AG04450 (cell line): Measurements from ENCODE around the gene ARFGEF3. TPM values are rescaled to one million over a fixed set of nuclear protein-coding genes. Genes with fewer than 3 reads are reported as not detected.

Experiments
- CTCF ChIA-PET: fragments of 300-600, 350-600 bp; formaldehyde crosslinking; extraction: SDS; loops from one replicate; lab custom pipeline; 2022; ENCODE audit warnings: antibody characterized with exemption, inconsistent platforms; lab: Charles Lee
- POLR2A ChIA-PET: fragments of 350-600 bp; formaldehyde crosslinking; extraction: SDS; loops from one replicate; lab custom pipeline; 2021; ENCODE audit warnings: antibody characterized with exemption, inconsistent platforms; lab: Yijun Ruan, JAX
- DNase-seq: peaks from one replicate; pipeline ENCODE4 v3.0.0-alpha.2; 2011; ENCODE audit warnings: low read depth, low spot score
- H3K27ac ChIP-seq: one replicate; pipeline ENCODE4 v1.5.1; 2012; ENCODE audit warnings: low read depth, low read length, control low read depth
- H3K27me3 ChIP-seq: one replicate; pipeline ENCODE4 v1.6.0; 2012; ENCODE audit warnings: low read length; ENCODE audit not compliant: control insufficient read depth, insufficient read depth
- H3K4me3 ChIP-seq: 2 replicates; pipeline ENCODE4 v1.5.1; 2011; ENCODE audit warnings: mild to moderate bottlenecking, low read depth, low read length, control low read depth
- H3K9me3 ChIP-seq: 2 replicates; pipeline ENCODE4 v1.5.1; 2012; ENCODE audit warnings: low read length; ENCODE audit not compliant: control insufficient read depth, insufficient read depth
- CTCF ChIP-seq: IDR thresholded peaks from 2 replicates; pipeline ENCODE4 v1.5.1; 2011; ENCODE audit warnings: low read depth, low read length, control low read depth, inconsistent platforms
- polyA plus RNA-seq: library from polyadenylated mRNA; depleted of rRNA; stranded (reverse); fragments of >200 nt; gene quantifications from 2 replicates; pipeline ENCODE4 v1.2.3, GENCODE V29; 2011

The ARFGEF3 gene
- polyA plus RNA-seq, 1 experiment, result 0.02 TPM

GRCh38 chr6:138293428-138294395 lies 132.0 kb downstream of the ARFGEF3 start:
- Histone ChIP-seq H3K27me3 (no peaks in the 10 kb centered on the region), H3K27ac (no peak overlapping the region), H3K4me3 (no peak overlapping the region), H3K9me3 (no peaks in the 10 kb centered on the region; the same call in 1 of the 2 replicates)
- no peak for TF ChIP-seq CTCF
- no peak for DNase-seq
- ChIA-PET POLR2A (no interaction called here), CTCF (no interaction called here)

GRCh38 chr6:138296381-138296780 lies 134.6 kb downstream of the ARFGEF3 start:
- Histone ChIP-seq H3K27me3 (no peaks in the 10 kb centered on the region), H3K27ac (no peak overlapping the region), H3K4me3 (no peak overlapping the region), H3K9me3 (no peaks in the 10 kb centered on the region; the same call in 1 of the 2 replicates)
- CTCF ChIA-PET, result no interaction called here
- no peak for TF ChIP-seq CTCF
- POLR2A ChIA-PET, result no interaction called here
- DNase-seq, result no peak

- CTCF ChIA-PET, result no interaction called here
Measured at GRCh38 chr6:138296786-138297185, 135.0 kb downstream of the ARFGEF3 start.

GRCh38 chr6:138297761-138298298 lies 136.1 kb downstream of the ARFGEF3 start:
- no peaks in the 10 kb centered on the region for H3K9me3 ChIP-seq
- TF ChIP-seq CTCF, result no peak
- CTCF ChIA-PET, result no interaction called here
- POLR2A ChIA-PET, result no interaction called here
- DNase-seq, result no peak
- no peak overlapping the region for H3K4me3 ChIP-seq
- H3K27me3 ChIP-seq, result no peaks in the 10 kb centered on the region
- no peak overlapping the region for H3K27ac ChIP-seq

More at GRCh38 chr6:138296786-138297185, 135.0 kb downstream of the ARFGEF3 start:
- DNase-seq, result no peak
- Histone ChIP-seq H3K27ac (no peak overlapping the region), H3K27me3 (no peaks in the 10 kb centered on the region), H3K4me3 (no peak overlapping the region), H3K9me3 (no peaks in the 10 kb centered on the region; the same call in 1 of the 2 replicates)
- TF ChIP-seq CTCF, result no peak
- POLR2A ChIA-PET, result no interaction called here

GRCh38 chr6:138300469-138300868 lies 138.7 kb downstream of the ARFGEF3 start:
- POLR2A ChIA-PET, result no interaction called here
- DNase-seq, result no peak
- no peak for TF ChIP-seq CTCF
- Histone ChIP-seq H3K27me3 (no peaks in the 10 kb centered on the region), H3K4me3 (no peak overlapping the region), H3K27ac (no peak overlapping the region), H3K9me3 (no peaks in the 10 kb centered on the region)
- CTCF ChIA-PET, result interaction anchor here (0.5 kb wide), 1 partner anchor 36 kb away, joined by 4 read pairs; no protein-coding TSS in a partner anchor
